HEK293T (cell line): ENCODE data around the gene MVB12B.

Experiments
- CTCF ChIA-PET: fragments of 350-600 bp; formaldehyde crosslinking; extraction: SDS; loops from one replicate; lab custom pipeline; 2021; ENCODE audit warnings: antibody characterized with exemption, inconsistent platforms; lab: Yijun Ruan, JAX
- POLR2A ChIA-PET: fragments of 350-600 bp; formaldehyde crosslinking; extraction: SDS; loops from one replicate; lab custom pipeline; 2020; ENCODE audit warnings: antibody characterized with exemption, inconsistent platforms; lab: Yijun Ruan, JAX
- DNase-seq: peaks from one replicate; pipeline ENCODE4 v3.0.0; 2012; ENCODE audit warnings: mixed read lengths; ENCODE audit errors: extremely low spot score
- ARNT ChIP-seq: fragments of 450-650 bp; IDR thresholded peaks from 2 replicates; pipeline ENCODE4 v1.6.1; 2017; ENCODE audit warnings: mild to moderate bottlenecking
- BHLHE40 ChIP-seq: fragments of 450-650 bp; IDR thresholded peaks from 2 replicates; pipeline ENCODE4 v1.6.1; 2016; ENCODE audit warnings: mild to moderate bottlenecking, moderate library complexity, borderline replicate concordance
- CTBP1 ChIP-seq: fragments of 450-650 bp; IDR thresholded peaks from 2 replicates; pipeline ENCODE4 v1.6.1; 2016; ENCODE audit warnings: borderline replicate concordance
- ELF4 ChIP-seq: fragments of 450-650 bp; IDR thresholded peaks from 2 replicates; pipeline ENCODE4 v1.6.1; 2017; ENCODE audit warnings: antibody characterized with exemption
- FOXA1 ChIP-seq: fragments of 450-650 bp; IDR thresholded peaks from 2 replicates; pipeline ENCODE4 v1.6.1; 2016; ENCODE audit warnings: mild to moderate bottlenecking
- FOXK2 ChIP-seq: fragments of 450-650 bp; IDR thresholded peaks from 2 replicates; pipeline ENCODE4 v1.6.1; 2016; ENCODE audit warnings: mild to moderate bottlenecking
- FOXM1 ChIP-seq: fragments of 450-650 bp; IDR thresholded peaks from 2 replicates; pipeline ENCODE4 v1.6.1; 2017; ENCODE audit warnings: mild to moderate bottlenecking, borderline replicate concordance
- HDGF ChIP-seq: fragments of 450-650 bp; IDR thresholded peaks from 2 replicates; pipeline ENCODE4 v1.6.1; 2017; ENCODE audit warnings: antibody characterized with exemption, borderline replicate concordance
- L3MBTL2 ChIP-seq: fragments of 450-650 bp; conservative IDR thresholded peaks from 2 replicates; pipeline ENCODE4 v1.6.1; 2016; ENCODE audit warnings: mild to moderate bottlenecking
- LEF1 ChIP-seq: fragments of 450-650 bp; IDR thresholded peaks from 2 replicates; pipeline ENCODE4 v1.6.1; 2017; ENCODE audit warnings: mild to moderate bottlenecking, borderline replicate concordance
- NFRKB ChIP-seq: fragments of 450-650 bp; IDR thresholded peaks from 2 replicates; pipeline ENCODE4 v1.6.1; 2016; ENCODE audit warnings: mild to moderate bottlenecking, moderate library complexity
- SP1 ChIP-seq: fragments of 450-650 bp; IDR thresholded peaks from 2 replicates; pipeline ENCODE4 v1.6.1; 2017
- SUZ12 ChIP-seq: fragments of 450-650 bp; IDR thresholded peaks from 2 replicates; pipeline ENCODE4 v1.6.1; 2016; ENCODE audit warnings: mild to moderate bottlenecking
- TARDBP ChIP-seq: fragments of 450-650 bp; IDR thresholded peaks from 2 replicates; pipeline ENCODE4 v1.6.1; 2016
- ZNF384 ChIP-seq: fragments of 450-650 bp; IDR thresholded peaks from 2 replicates; pipeline ENCODE4 v1.6.1; 2016
- TF ChIP-seq, protein P1 (sequence below): fragments of 450-650 bp; IDR thresholded peaks from 2 replicates; pipeline ENCODE4 v1.6.1; 2016

Gene MVB12B

DNA sequence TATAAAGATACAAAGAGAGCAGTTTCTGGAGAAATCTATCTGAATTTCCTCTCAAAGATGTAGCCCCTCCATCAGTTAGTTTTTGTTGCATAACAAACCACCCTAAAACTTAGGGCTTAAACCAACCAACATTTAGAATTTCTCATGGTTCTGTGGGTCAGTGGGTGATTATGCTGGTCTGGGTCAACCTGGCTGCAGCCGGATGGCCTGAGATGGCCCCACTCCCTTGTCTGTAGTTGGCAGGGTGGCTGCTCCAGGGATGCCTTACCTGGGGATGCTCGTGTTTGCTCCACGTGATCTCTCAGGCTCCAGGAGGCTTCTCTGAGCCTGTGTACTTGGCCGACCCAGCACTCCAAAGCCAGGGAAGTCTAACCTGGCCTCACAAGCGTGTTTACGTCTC, 139.3 kb downstream of the MVB12B start:
- ChIA-PET POLR2A (no interaction called here), CTCF (no interaction called here)
- TF ChIP-seq HDGF, result no peak
- TF ChIP-seq, protein P1, sequence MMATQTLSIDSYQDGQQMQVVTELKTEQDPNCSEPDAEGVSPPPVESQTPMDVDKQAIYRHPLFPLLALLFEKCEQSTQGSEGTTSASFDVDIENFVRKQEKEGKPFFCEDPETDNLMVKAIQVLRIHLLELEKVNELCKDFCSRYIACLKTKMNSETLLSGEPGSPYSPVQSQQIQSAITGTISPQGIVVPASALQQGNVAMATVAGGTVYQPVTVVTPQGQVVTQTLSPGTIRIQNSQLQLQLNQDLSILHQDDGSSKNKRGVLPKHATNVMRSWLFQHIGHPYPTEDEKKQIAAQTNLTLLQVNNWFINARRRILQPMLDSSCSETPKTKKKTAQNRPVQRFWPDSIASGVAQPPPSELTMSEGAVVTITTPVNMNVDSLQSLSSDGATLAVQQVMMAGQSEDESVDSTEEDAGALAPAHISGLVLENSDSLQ, result no peak
- TF ChIP-seq BHLHE40, result no peak
- no peak for TF ChIP-seq SP1
- no peak for TF ChIP-seq ZNF384
- TF ChIP-seq FOXM1, result no peak
- no peak for TF ChIP-seq SUZ12
- TF ChIP-seq NFRKB, result no peak
- no peak for DNase-seq

DNA sequence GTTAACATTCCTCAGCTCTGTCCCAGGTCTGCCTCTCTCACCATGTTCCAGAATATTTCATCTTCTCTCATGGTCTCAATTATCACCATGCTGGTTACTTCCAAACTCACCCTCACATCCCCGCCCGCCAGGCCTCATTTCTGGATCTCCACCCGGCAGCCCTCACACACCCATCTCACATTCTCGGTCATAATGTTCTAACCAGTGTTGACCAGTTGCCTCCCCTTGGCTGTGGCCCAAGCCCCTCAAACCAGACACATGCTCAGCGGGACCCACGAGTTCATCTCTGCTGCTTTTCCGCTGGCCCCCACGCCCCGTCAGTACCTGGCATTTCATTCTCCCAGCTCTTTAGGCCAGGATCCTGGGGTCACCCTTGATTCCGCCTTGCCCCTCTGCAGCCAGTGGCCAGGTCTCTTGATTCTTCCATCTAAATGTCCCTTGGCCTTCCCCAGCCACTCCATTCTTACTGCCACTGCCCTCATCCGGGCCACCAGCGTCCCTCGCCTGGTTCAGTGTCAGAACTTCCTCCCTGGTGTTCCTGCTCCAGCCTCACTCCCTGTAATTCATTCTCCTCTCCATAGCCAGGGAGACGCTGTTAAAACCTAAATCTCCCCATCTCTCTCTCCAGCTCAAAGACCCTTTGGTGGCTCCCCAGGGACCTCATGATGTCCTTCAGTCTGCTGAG, 141.7 kb downstream of the MVB12B start:
- ChIA-PET POLR2A (no interaction called here), CTCF (no interaction called here)

DNA sequence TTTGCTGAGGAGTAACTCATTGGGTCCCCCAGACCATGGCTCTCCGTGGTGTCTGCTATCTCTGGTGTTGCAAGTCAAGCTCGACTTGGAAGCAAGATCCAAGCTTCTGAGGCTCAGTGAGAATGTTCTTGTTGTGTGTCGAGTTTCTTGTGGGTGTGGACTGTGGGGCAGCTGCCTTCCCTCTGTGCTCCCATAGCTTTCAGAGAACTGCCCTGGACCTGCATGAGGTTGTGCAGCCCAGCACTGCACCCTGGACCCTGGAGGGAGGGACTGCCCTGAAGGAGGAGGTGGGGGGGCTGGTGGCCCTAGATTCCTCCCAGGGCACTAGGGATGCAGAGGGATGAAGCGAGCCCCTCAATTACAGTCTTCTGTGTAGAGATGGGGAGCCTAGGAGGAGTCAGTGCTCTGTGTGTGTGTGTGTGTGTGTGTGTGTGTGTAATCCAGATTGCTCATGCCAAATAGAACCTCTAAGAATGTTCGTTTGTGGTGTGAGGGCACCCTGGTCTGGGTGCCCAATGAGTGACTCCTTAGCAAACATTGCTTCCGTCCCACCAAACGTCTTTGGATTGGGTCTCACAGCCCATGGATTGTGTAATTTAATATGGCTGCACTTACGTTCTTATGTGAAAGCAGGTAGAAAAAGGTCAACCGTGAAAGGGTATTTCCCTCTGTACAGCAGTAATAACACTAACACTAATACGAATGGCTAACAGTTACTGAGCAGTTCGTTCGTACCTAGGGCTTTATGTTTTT, 143.8 kb downstream of the MVB12B start:
- no peak for DNase-seq
- POLR2A ChIA-PET, result no interaction called here
- CTCF ChIA-PET, result interaction anchor here (0.5 kb wide), 1 partner anchor 927 kb away, joined by 3 read pairs; no protein-coding TSS in a partner anchor
- TF ChIP-seq, protein P1, result no peak
- TF ChIP-seq ARNT (no peak), HDGF (no peak), CTBP1 (no peak), BHLHE40 (no peak), NFRKB (no peak), FOXA1 (no peak), LEF1 (no peak), ELF4 (no peak), SUZ12 (no peak)

More for the DNA sequence above, 141.7 kb downstream of the MVB12B start:
- no peak for DNase-seq
- no peak for TF ChIP-seq FOXA1
- TF ChIP-seq BHLHE40, result no peak
- TF ChIP-seq, protein P1, result no peak
- no peak for TF ChIP-seq LEF1
- TF ChIP-seq HDGF, result no peak
- TF ChIP-seq L3MBTL2, result no peak
- no peak for TF ChIP-seq FOXK2
- no peak for TF ChIP-seq FOXM1
- TF ChIP-seq ARNT, result no peak
- TF ChIP-seq SP1, result no peak
- TF ChIP-seq SUZ12, result no peak

DNA sequence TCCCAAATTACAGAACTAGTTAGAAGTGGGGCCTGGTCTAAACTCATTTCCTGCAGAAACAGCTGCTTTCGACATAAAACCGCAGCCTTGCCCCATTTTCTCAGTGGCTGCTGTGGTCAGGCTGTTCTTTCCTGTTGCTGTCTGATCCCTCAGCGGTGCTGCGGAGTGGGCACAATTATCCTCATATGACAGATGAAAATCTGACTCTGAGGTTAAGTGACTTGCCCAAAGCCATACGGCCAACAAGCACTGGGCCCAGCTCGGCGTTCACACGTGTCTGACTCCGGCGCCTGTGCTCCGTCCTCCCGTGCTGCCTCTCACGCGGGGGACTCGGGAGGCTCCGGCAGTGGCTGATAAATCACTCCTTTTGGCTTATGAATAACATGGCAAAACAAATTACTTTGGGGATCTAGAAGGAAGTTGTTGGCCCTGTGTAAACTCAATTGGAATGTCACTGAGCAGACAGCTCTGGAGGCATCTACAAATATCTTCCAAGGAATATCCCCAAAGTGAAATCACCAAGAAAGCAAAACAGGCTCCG, 144.5 kb downstream of the MVB12B start:
- DNase-seq, result no peak
- POLR2A ChIA-PET, result no interaction called here
- CTCF ChIA-PET, result interaction anchor here (0.5 kb wide), 1 partner anchor 928 kb away, joined by 3 read pairs; no protein-coding TSS in a partner anchor
- TF ChIP-seq FOXA1 (no peak), ARNT (no peak), BHLHE40 (no peak), HDGF (no peak), ZNF384 (no peak), L3MBTL2 (no peak), SUZ12 (no peak), SP1 (no peak), FOXK2 (no peak), ELF4 (no peak), TARDBP (no peak), CTBP1 (no peak), LEF1 (no peak), NFRKB (no peak), FOXM1 (no peak)
- TF ChIP-seq, protein P1, result no peak

DNA sequence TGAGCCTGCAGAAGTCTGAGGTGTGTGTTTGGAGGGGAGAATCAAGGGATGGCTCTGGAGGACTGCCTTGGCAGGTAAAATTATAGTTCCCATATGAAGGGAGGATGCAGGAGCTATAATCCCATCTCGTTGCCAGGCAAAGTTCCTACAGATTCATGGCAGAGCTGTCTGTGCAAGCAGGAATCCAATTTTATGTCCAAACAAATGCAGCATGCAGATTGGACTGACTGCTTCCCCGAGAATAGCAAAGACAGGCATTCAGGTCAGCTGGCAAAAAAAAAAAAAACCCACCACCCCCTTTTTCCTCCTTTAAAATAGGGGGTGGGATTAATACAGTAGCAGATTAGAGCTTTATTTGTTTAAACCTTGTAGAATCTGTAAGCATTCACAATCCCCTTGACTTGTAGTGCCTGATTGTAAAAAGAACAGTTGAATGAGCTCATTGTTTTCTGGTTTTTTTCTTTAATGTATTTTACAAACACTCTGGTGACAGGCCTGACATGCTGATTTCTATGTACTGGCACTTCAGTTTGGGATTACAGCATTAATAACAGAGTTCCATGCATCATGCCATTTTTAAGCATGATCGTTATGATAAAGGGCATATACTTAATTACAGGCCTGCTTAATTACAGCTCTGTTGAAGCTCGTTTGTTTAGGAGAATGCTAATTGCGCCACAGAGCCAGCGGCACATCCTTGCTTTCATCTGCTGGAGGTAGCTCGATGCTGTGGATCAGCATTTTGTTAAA, 145.7 kb downstream of the MVB12B start:
- ChIA-PET CTCF (interaction anchor here (0.8 kb wide), 1 partner anchor 10 kb away, joined by 3 read pairs; no protein-coding TSS in a partner anchor), POLR2A (no interaction called here)
- TF ChIP-seq ZNF384 (no peak), L3MBTL2 (no peak), FOXA1 (no peak)
- no peak for DNase-seq
